Caco-2 (cell line): ENCODE results near the gene ACOT11. TPM values are rescaled to one million over a fixed set of nuclear protein-coding genes. Genes with fewer than 3 reads are reported as not detected.
A peak's percentile ranks its signal among the peaks of the same experiment; 100 is the strongest.

Source experiments
- Bru-seq: library from RNA; stranded (reverse); fragments of 400-500 nt; gene quantifications from one replicate; lab custom pipeline; 2021; lab: Mats Ljungman, UMichigan
- BruChase-seq, 2 experiments: library from RNA; stranded (reverse); fragments of 400-500 nt; gene quantifications; one replicate each; lab custom pipeline; 2021; lab: Mats Ljungman, UMichigan
- BruUV-seq: library from RNA; stranded (reverse); fragments of 400-500 nt; replicated peaks from 2 replicates; lab custom pipeline; 2021; lab: Mats Ljungman, UMichigan
- CTCF ChIA-PET: fragments of 300-600 bp; sonication (Branson Sonifier 250); formaldehyde crosslinking; loops from one replicate; lab custom pipeline; 2022; ENCODE audit warnings: antibody characterized with exemption; lab: Charles Lee
- POLR2A ChIA-PET: fragments of 300-600 bp; sonication (Branson Sonifier 250); formaldehyde crosslinking; loops from one replicate; lab custom pipeline; 2022; ENCODE audit warnings: antibody characterized with exemption; lab: Charles Lee
- DNase-seq, 2 experiments: peaks; one replicate each; pipeline versions ENCODE4 v3.0.0 to v3.0.0-alpha.2; 2020 to 2022
- H3K27me3 ChIP-seq: replicated peaks from 2 replicates; pipeline ENCODE4 v1.6.0; 2011; ENCODE audit warnings: low read length; ENCODE audit not compliant: control insufficient read depth, insufficient read depth
- H3K36me3 ChIP-seq: 2 replicates; pipeline ENCODE4 v1.5.1; 2011; ENCODE audit warnings: low read length; ENCODE audit not compliant: control insufficient read depth, insufficient read depth
- H3K4me1 ChIP-seq: fragments of 250-450 bp; sonication (Bioruptor Pico); 2 replicates; pipeline ENCODE4 v1.5.1; 2020; ENCODE audit warnings: mild to moderate bottlenecking
- H3K4me3 ChIP-seq: 2 replicates; pipeline ENCODE4 v1.5.1; 2011; ENCODE audit warnings: low read depth, mild to moderate bottlenecking, control low read depth, low read length
- H3K9me3 ChIP-seq: fragments of 250-450 bp; sonication (Bioruptor Pico); 2 replicates; pipeline ENCODE4 v1.5.1; 2020; ENCODE audit warnings: mild to moderate bottlenecking, moderate library complexity
- H3K27ac Mint-ChIP-seq: one replicate; pipeline ENCODE4 v1.8.0; 2022; ENCODE audit warnings: mixed read lengths; ENCODE audit not compliant: unreplicated experiment
- H3K27me3 Mint-ChIP-seq: one replicate; pipeline ENCODE4 v1.8.0; 2022; ENCODE audit warnings: mixed read lengths; ENCODE audit not compliant: insufficient read depth, unreplicated experiment
- H3K36me3 Mint-ChIP-seq: one replicate; pipeline ENCODE4 v1.8.0; 2022; ENCODE audit warnings: mild to moderate bottlenecking, mixed read lengths; ENCODE audit not compliant: insufficient read depth, unreplicated experiment
- H3K4me1 Mint-ChIP-seq: one replicate; pipeline ENCODE4 v1.8.0; 2022; ENCODE audit warnings: low read depth, mixed read lengths; ENCODE audit not compliant: unreplicated experiment
- H3K4me3 Mint-ChIP-seq: one replicate; pipeline ENCODE4 v1.8.0; 2022; ENCODE audit warnings: mild to moderate bottlenecking, moderate library complexity, mixed read lengths; ENCODE audit not compliant: unreplicated experiment
- H3K9me3 Mint-ChIP-seq: one replicate; pipeline ENCODE4 v1.8.0; 2022; ENCODE audit warnings: mixed read lengths; ENCODE audit not compliant: unreplicated experiment
- intact Hi-C: fragments of 100-400 bp; cut with micrococcal nuclease; formaldehyde crosslinking; loops from one replicate; pipeline ENCODE4 v1.10.0; 2022; ENCODE audit not compliant: unreplicated experiment
- long read RNA-seq: library from polyadenylated mRNA; stranded (forward); transcript quantifications from one replicate; pipeline ENCODE4 v2.0.0, GENCODE V29; 2022
- total RNA-seq: library from RNA; stranded (reverse); gene quantifications from 2 replicates; pipeline ENCODE4 v1.2.3, GENCODE V29; 2022
- TF ChIP-seq, protein P1 (sequence below), 2 experiments: fragments of 200-600 bp in 1 of 2; IDR thresholded peaks; 1 replicate in 1 of 2; 2 replicates in 1 of 2; pipeline versions ENCODE4 v1.5.1 to v1.8.0; 2011 to 2022; ENCODE audit warnings: antibody characterized with exemption in 1 of 2, control low read depth in 1 of 2, inconsistent platforms in 1 of 2, low read depth in 1 of 2, low read length in 1 of 2, mild to moderate bottlenecking in 1 of 2, moderate library complexity in 1 of 2; ENCODE audit not compliant: insufficient read depth in 1 of 2, severe bottlenecking in 1 of 2, unreplicated experiment in 1 of 2

The ACOT11 gene
- total RNA-seq (4.0 and 4.1 TPM in 2 replicates), Bru-seq, nascent RNA (percentile 40 among the genes with signal in this experiment), BruChase-seq, experiment 1, labeled RNA remaining after a 2-hour chase (percentile 38 among the genes with signal in this experiment), BruChase-seq, experiment 2, labeled RNA remaining after a 6-hour chase (percentile 38 among the genes with signal in this experiment)
- long read RNA-seq, partial matches to known transcripts: 0 of 5 reads
- long read RNA-seq, other reads (novel, unspliced or antisense): 5 of 5 reads

DNA sequence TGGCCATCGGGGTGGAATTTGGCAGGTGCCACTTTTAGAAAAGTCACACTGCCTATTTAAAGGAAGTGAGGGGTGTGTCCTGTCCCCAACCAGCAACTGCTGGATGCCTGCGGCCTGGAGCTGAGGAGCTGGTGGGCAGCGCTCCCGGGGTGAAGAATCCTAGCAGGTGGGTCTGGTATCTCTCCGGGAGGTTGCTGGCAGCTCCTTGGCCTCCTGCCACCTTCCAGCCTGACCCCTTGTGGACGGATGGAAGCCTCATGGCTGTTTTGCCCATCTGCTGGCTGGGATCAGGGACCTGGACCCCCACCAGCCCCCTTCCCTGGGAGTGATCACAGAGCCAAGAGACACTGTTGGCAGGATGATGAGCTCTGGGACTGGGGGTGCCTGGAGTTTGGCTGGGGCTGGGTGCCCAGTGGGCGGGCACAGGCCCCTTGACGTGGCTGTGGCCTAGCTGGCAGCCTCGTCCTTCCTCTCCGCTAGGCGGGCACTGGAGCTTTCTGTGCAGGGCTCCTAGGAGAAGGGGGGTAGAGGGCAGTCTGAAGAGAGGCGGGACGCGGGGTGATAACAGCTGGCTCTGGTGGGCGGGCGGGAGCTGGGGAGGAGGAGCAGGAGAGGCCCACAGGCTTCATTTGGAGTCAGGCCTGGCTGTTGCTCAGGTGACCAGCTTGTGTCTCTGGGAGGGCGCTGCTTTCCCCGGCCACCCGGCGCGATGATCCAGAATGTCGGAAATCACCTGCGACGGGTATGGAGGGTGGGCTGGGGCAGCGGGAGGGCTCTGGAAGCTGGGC is at the start of gene ACOT11:
Gene ACOT11 (plus strand): TSS at position 628 of the 788 bp plus-strand sequence. CDS start 82 bp downstream, at position 710.
- Mint-ChIP-seq H3K4me1 (peaks cover 6% of the 10 kb centered on the region), H3K9me3 (no peaks in the 10 kb centered on the region), H3K4me3 (no peak within 1 kb of the TSS), H3K36me3 (no peaks in the 10 kb centered on the region), H3K27me3 (no peaks in the 10 kb centered on the region), H3K27ac (no peak within 1 kb of the TSS)
- H3K4me3 ChIP-seq: no peak within 1 kb of the TSS
- H3K36me3 ChIP-seq: no peaks in the 10 kb centered on the region
- BruUV-seq: no TSS peak
- ChIA-PET POLR2A (interaction anchor here (0.5 kb wide), 1 partner anchor 39 kb away, joined by 5 read pairs; no protein-coding TSS in a partner anchor), CTCF (interaction anchor here (0.6 kb wide), 1 partner anchor 48 kb away, joined by 7 read pairs; no protein-coding TSS in a partner anchor)
- no peak for DNase-seq
- no peaks in the 10 kb centered on the region; the same call in 1 of the 2 replicates for H3K4me1 ChIP-seq
- TF ChIP-seq, protein P1, sequence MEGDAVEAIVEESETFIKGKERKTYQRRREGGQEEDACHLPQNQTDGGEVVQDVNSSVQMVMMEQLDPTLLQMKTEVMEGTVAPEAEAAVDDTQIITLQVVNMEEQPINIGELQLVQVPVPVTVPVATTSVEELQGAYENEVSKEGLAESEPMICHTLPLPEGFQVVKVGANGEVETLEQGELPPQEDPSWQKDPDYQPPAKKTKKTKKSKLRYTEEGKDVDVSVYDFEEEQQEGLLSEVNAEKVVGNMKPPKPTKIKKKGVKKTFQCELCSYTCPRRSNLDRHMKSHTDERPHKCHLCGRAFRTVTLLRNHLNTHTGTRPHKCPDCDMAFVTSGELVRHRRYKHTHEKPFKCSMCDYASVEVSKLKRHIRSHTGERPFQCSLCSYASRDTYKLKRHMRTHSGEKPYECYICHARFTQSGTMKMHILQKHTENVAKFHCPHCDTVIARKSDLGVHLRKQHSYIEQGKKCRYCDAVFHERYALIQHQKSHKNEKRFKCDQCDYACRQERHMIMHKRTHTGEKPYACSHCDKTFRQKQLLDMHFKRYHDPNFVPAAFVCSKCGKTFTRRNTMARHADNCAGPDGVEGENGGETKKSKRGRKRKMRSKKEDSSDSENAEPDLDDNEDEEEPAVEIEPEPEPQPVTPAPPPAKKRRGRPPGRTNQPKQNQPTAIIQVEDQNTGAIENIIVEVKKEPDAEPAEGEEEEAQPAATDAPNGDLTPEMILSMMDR (IDR thresholded peaks at IDR 0.05; ENCODE audit: insufficient read depth in 1 of 2, low read depth in 1 of 2, low read length in 1 of 2, severe bottlenecking in 1 of 2, unreplicated experiment in 1 of 2): no peak
- no peaks in the 10 kb centered on the region for H3K9me3 ChIP-seq
- no peaks in the 10 kb centered on the region for H3K27me3 ChIP-seq
- intact Hi-C loops: no loop called here

DNA sequence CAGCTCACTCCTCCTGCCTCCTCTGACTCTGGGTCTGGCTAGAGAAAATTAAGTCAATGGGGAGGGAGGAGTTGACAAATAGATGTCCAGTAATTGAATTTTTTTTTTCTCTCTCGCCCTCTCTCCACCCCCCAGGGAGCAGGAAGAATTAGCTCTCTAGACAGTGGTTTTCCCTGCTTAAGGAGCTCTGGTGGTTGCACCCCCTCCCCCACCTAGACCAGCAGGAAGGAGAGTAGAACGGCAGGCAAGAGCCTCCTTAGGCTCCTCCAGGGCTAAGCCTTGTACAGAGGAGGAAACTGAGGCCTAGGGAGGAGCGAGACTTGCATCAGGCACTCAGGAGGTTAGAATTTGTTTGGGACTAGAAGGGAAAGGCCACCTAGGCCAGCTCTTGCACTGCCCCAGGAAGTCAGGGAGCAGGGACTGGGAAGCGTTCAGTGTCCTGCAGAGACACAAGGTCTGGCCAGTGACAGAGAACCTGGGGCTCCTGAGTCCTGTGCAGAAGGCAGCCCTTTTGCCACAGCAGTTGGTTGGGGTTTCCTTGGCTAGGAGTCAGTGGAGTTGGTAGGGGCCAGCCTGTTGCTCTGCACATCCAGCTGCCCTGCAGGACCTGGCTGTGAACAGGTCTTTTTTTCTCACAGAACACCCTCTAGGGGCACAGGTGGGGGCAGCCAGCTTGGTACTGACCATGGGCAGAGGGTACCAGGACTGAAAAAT is 49.5 kb upstream of the ACOT11 start:
- H3K27ac Mint-ChIP-seq: no peak overlapping the region
- no peaks in the 10 kb centered on the region for H3K36me3 ChIP-seq
- DNase-seq: no peak
- H3K27me3 Mint-ChIP-seq: no peaks in the 10 kb centered on the region
- H3K4me1 ChIP-seq: peaks cover 3% of the 10 kb centered on the region; the same call in 1 of the 2 replicates
- H3K27me3 ChIP-seq: no peaks in the 10 kb centered on the region
- no peaks in the 10 kb centered on the region for H3K9me3 ChIP-seq
- peak overlapping the region; percentile 66 for H3K4me3 Mint-ChIP-seq
- intact Hi-C loops: loop anchor here (2.0 kb wide), 1 partner anchor 312 kb away; no protein-coding TSS in a partner anchor
- no TSS peak for BruUV-seq
- ChIA-PET POLR2A (no interaction called here), CTCF (interaction anchor here (0.9 to 1.4 kb wide), 6 partner anchors 166 to 317 kb away, joined by 3 to 10 read pairs (median 6); partner anchors contain the start of gene TTC22)
- peaks cover 10% of the 10 kb centered on the region for H3K4me1 Mint-ChIP-seq
- TF ChIP-seq, protein P1 (IDR thresholded peaks at IDR 0.05; ENCODE audit: insufficient read depth in 1 of 2, low read depth in 1 of 2, low read length in 1 of 2, severe bottlenecking in 1 of 2, unreplicated experiment in 1 of 2): no peak
- H3K9me3 Mint-ChIP-seq: no peaks in the 10 kb centered on the region
- peak overlapping the region; percentile 32 for H3K4me3 ChIP-seq
- H3K36me3 Mint-ChIP-seq: no peaks in the 10 kb centered on the region

DNA sequence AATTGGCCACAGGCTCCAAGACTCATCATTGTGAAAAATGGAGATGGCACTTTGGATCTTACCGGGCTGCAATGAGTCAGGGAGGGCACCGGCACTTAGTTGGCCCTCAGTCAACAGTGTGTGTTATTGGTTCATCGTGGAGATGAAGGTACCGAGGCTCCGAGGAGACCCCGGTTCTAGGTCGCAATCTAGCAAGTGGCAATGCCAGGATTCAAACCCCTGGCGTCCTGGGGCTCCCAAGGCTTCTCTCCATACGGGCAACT is 49.0 kb upstream of the ACOT11 start:
- peaks cover 10% of the 10 kb centered on the region for H3K4me1 Mint-ChIP-seq
- DNase-seq: no peak
- peaks cover 3% of the 10 kb centered on the region; the same call in 1 of the 2 replicates for H3K4me1 ChIP-seq
- no peaks in the 10 kb centered on the region for H3K27me3 ChIP-seq
- no peaks in the 10 kb centered on the region for H3K27me3 Mint-ChIP-seq
- peak overlapping the region; percentile 32 for H3K4me3 ChIP-seq
- no peaks in the 10 kb centered on the region for H3K9me3 Mint-ChIP-seq
- H3K36me3 ChIP-seq: no peaks in the 10 kb centered on the region
- intact Hi-C loops: loop anchor here (2.0 kb wide), 1 partner anchor 312 kb away; no protein-coding TSS in a partner anchor
- peak overlapping the region; percentile 66 for H3K4me3 Mint-ChIP-seq
- BruUV-seq: no TSS peak
- H3K9me3 ChIP-seq: no peaks in the 10 kb centered on the region
- no peak overlapping the region for H3K27ac Mint-ChIP-seq
- TF ChIP-seq, protein P1 (IDR thresholded peaks at IDR 0.05; ENCODE audit: insufficient read depth in 1 of 2, low read depth in 1 of 2, low read length in 1 of 2, severe bottlenecking in 1 of 2, unreplicated experiment in 1 of 2): no peak
- no peaks in the 10 kb centered on the region for H3K36me3 Mint-ChIP-seq
- ChIA-PET POLR2A (interaction anchor here (0.7 kb wide), 1 partner anchor 299 kb away, joined by 3 read pairs; the partner anchor contains the start of genes CYB5RL and MRPL37), CTCF (interaction anchor here (0.7 to 1.4 kb wide), 8 partner anchors 34 to 317 kb away, joined by 3 to 10 read pairs (median 4); partner anchors contain the start of gene TTC22)
